ENCODE measurements around the gene ARHGEF17. TPM values are rescaled to one million over a fixed set of nuclear protein-coding genes. Genes with fewer than 3 reads are reported as not detected.

Gene ARHGEF17
- total RNA-seq, 1 experiment from 2014 or later = 9.8 TPM

DNA sequence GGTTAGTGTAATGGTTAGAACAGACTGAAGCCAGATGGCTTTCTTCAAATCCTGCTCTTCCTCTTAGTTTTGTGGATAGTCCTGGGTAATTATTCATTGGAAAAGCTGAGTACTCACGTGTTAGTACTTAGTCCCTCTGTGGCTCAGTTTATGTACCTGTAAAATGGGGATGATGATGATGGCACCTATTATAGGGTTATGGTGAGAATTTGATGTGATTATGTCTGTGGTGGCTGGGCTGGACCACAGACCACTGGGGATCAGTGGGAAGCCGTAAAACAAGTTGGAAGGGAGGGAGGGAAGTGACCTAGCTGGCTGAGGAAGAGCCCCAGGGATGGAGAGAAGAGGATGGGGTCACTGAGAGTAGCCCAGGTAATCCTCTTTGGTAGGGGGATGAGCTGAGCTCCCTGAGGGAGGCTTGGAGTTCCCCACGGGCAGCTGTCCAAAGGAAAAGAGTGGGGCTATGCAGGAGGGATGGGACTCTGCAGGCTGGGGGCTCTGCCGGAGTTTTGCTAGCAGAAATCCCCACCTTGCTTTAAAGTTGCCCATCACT is 19.8 kb downstream of the ARHGEF17 start:
- no peak for DNase-seq (ENCODE audit: low spot score)

DNA sequence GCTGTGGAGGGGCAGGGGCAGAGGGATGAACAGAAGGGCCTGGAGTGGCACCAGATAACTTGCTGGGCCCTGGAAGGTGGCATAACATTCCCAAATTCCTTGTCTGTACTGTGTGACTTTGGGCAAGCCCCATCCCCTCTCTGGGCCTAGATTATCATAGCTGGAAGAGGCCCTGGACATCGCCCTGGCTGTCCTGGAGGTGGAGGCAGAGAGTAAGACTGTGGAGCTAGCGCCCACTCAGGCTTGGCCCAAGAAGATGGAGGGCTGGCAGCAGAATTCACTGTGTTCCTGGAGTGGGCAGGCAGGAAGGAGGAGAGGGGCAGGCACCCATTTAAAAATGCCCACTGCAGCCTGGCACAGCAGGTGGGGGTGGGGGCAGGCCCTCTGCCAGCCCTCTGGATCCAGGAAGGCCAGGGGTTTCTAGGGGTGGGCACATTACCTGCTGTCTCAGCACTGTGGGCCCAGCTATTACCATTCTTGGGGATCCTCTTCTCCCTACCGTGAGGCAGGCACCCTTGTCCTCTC is 22.6 kb downstream of the ARHGEF17 start:
- DNase-seq (ENCODE audit: low spot score) = peak; percentile 42

DNA sequence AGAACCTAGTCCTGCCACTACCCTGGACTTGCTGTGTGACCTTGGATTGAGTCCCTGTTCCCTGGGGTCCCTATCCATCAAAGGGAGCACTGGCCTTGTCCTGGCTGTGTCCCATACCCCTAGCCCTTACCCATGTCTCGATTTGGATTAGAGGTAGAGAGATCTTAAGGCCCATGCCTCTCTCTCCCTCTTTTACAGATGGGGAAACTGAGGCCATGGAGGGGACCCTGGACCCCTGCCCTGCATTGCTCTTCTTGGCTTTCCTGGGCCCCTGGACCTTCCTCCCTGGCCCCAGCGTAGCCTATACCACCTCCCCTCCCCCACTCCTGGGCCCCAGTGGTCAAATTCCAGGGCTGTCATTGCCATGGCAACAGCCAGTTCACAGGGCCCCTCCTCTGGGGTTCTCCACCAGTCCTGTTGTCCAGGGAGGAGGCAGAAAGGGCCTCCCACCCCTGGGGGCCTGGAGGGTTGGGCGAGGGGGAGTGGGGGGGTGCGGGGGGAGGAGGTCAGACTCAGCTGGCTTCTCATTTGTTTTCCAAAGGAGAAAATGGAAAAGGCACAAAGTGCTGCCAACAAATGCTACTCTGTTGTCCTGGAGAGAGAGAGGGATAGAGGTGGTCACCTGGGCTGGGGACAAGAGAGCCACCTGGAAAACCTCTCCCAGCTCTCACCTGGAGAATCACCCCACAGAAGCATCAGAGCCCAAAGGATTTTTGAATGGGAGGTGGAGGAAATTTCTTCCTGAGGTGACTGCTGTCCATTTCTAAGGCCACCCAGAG is 23.3 kb downstream of the ARHGEF17 start:
- DNase-seq (ENCODE audit: low spot score) = no peak

DNA sequence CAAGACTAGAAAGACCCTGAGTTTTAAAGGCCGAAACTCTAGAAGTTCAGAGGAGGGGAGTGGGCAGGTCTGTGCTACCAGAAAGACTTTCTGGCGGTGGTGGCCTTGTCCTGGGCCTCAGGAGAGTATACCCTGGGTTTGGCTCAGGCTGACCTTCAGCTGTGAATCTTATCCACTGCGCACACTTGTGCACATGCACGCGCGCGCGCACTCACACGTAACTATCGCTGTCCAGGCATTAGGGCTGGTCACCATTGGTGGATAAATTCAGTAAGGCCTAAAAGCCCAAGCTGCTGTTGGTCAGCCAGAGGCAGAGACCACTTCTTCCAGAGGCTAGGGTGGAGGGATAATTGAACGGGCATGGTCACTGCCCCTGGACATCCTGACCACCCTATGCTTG is 25.1 kb downstream of the ARHGEF17 start:
- no peak for DNase-seq (ENCODE audit: low spot score)

DNA sequence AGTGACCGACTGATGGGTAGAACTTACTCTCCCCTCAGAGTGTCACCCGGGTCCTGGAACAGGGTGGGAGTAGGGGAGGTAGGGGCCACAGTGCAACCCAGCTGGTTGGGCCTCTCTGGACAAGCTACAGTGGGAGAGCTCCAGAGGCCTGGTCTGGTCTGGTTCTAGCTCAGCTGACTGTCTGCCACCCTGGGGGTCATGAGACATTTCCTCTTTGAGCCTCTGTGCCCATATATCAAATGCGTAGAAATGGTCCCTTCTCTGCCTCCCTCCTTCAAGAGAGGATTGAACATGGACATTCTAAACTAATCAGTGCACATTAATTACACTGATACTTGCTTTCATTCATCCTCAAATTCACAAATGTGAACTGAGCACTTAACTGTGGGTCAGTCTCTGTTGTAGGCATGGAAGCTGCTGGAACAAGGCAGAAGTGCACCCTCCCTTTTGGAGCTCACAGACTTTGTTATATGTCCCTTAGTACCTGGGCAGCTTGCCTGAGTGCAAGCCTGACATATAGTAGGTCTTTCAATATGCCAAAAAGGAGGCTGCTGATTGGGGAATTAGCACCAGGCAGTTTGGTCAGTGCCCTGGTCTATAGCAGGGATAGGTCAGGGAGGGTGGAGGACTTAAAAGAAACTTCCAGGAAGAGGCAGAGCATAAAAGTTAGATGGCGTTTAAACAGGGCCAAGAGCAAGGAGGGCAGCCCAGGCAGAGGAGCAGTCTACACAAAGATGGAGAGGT is 25.7 kb downstream of the ARHGEF17 start:
- DNase-seq (ENCODE audit: low spot score) = no peak

DNA sequence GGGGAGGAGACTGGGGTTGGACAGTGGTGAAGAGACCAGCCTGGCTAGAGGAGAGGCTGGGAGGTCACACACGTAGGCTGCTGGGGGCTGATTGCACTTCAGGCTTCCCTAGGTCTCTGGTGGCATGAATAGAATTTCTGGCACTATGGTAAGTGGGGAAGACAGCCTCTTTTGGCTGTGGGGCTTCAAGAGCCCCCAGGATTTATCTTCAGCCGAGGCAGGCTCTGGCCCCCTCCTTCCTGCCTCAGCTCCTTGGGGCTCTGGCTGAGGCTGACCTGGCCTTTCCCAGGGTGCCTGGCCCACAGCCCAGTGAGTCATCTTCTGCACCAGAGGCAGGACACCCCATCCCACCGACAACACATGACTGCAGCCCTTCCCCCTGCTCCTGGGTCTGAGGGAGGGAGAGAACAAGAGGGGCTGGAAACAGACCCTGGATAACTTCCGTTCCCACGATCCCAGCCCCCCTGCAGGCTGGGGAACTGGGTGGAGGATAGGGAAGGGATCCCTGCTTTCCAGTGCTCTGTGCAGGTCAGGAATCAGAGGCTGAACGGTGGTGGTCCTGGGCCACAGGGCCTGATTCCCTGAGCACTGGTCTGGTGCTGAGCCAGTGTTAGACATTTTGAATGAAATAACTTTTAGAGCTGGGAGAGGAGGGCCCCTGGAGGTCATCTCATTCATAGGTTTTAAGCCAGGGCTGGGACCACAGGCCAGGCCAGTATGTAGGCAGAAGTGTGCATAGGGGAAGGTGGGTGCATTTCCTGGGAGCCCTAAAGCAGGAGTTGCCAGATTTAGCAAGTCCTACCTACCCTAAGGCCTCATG is 26.5 kb downstream of the ARHGEF17 start:
- DNase-seq (ENCODE audit: low spot score) = peak; percentile 94

DNA sequence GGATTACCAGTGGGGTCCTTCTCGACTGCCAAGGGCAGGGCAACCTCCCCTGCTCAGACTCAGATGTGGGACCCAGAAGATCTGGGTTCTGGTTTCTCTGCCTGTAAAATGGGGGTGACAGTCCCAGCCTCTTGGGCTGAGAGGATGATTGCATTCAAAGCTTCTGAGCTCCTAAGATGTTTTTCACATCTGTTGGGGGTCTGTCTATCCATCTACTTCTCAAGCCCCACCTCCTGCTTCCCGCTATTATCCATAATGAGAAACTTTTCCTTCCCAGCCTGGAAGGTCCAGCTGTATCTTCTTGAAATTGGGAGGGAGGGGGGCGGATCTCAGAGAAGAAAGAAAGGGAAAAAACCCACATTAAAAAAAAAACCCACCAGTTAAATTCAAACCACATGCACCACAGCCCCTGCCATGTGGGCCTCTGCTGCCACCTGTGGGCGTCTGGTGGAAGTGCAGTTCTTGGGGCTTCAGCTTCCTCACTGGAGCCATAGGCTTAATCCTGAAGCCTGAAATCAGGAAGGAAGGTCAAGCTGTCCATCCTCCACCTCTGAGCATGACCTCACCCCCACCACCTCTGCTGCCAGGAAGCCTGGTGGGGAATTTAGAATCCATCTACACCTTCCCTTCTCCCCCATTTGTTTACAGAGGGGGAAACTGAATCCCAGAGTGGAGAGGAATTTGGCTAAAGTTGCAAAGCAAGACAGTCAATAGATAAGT is 27.3 kb downstream of the ARHGEF17 start:
- peak; percentile 82 for DNase-seq (ENCODE audit: low spot score)

DNA sequence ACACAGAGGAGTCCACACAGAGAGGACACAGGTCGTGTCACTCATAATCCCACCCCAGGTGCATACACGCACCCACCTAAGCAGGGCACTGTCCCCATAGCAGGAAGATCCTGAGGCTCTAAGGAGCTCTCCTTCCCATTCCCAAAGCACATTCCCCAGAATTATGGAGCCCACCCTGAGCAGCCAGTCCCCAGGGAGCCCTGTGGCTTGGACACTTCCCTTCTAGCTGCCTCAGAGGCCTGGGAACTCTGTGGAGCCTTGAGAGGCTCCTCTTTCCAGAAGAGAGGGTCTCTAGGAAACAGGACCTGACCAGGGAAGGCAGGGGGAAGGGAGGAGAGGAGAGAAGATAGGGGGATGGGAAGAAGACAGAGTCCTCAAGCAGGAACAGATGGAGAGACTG is 29.8 kb downstream of the ARHGEF17 start:
- no peak for DNase-seq (ENCODE audit: low spot score)

DNA sequence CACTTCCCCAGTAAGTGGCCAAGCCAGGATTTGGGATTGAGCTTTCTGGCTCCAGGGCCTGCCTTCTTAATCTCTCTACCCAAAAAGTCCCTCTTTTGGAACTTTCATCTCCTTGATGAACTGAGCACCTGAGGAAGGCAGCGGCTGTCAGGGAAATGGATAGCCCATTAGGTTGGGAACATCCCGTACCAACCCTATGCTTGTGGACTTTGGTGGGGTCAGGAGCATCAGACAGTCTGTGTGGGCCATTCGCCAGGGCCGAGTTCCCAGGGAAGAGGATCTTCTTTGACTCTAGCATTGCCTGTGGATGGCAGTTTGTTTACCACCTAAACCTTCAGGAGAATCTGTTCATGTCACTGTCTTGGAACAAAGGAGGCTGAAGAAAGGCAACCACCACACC is 30.2 kb downstream of the ARHGEF17 start:
- no peak for DNase-seq (ENCODE audit: low spot score)

DNA sequence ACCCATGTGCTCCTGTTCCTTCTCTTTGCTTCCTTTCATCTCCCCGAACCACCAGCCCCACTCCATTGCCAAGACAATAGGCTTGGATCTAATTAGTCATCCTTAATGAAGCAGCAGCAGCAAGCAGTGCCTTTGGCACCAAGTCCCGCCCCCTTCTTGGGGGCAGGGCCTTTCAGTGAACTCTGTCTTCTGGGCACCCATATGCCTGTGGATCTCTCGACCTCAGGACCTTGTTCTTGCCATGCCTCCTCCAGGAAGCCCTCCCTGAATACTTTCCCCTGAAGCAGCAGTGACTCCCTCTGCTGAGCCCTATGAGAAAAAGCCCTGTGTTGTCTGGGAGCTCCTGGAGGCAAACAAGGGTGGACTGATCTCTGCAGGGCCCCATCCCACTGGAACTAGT is 32.1 kb downstream of the ARHGEF17 start:
- DNase-seq (ENCODE audit: low spot score) = no peak

DNA sequence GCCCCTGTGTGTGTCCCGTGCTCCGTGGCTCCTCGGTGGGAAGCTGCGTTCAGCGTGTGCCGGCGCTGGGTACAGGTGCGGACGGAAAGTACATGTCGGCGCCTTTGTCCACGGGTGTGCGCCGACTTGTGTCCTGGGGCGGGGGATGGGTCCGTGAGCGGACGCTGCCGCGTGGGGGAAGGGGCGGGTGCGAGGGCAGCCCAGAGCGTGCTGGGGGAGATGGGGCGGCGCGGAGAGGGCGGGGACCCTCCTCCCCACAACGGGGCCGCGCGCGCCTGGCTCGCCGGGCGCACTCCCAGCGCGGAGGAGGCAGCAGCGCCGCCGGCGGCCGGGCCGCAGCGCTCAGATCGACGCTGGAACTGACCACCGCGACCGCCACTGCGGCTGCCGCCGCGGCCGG is 34.6 kb downstream of the ARHGEF17 start:
- no peak for DNase-seq (ENCODE audit: low spot score)

DNA sequence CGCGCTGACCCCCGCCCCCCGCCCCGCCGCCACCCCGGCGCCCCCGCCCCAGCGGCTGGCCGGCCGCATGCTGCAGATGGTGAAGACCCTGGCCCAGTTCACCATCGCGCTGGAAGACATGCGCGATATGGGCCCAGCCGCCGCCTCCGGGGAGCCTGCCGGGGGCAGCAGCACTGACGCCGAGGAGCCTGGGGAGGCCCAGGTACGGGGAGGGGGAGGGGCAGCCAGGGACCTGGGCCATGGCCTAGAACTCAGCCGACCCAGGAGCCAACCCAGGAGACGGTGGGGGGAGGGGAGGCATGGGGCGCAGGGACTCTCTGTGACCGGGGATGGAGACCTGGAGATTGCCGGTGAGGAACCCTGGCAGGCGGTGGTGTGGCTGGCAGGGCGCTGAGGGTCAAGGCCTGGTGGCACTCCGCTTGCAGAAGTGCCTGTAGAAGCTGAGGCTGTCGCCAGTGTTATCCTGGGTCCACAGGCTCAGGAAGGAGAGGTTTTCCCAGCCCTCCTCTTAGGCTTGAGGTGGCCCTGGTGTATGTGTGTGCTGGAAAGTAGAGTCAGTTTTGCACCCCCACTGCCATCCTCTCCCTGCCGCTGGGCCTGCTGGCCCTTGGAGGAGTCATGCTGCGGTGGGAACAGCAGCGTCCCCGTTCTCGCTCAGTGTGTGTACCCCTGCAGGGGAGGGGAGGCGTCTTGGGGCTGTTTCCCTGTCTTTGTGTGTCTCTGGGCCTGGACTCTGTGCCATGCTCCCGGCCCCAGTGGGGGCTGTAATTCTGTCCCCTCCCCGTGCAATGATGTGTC is 35.2 kb downstream of the ARHGEF17 start:
- DNase-seq (ENCODE audit: low spot score) = no peak

DNA sequence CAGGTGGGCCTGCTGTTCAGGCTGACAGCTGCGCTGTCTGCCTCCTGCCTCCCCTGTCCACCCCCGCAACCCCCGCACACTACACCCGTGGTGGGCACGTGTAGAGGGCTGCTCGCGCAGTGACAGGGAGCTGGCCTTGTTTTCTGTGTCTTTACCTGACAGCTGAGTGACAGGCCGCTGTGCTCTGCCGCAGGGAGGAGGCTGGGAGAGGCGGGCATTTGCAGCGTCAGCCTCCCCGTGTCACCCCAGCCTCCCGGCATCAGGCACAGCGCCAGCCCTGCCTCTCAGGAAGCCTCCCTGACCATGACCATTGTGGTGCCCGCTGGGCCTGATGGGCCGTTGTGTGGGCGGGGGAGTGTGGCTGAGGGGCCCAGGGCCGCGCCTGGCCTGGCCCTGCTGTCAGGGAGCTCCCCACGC is 36.1 kb downstream of the ARHGEF17 start:
- DNase-seq (ENCODE audit: low spot score) = no peak

DNA sequence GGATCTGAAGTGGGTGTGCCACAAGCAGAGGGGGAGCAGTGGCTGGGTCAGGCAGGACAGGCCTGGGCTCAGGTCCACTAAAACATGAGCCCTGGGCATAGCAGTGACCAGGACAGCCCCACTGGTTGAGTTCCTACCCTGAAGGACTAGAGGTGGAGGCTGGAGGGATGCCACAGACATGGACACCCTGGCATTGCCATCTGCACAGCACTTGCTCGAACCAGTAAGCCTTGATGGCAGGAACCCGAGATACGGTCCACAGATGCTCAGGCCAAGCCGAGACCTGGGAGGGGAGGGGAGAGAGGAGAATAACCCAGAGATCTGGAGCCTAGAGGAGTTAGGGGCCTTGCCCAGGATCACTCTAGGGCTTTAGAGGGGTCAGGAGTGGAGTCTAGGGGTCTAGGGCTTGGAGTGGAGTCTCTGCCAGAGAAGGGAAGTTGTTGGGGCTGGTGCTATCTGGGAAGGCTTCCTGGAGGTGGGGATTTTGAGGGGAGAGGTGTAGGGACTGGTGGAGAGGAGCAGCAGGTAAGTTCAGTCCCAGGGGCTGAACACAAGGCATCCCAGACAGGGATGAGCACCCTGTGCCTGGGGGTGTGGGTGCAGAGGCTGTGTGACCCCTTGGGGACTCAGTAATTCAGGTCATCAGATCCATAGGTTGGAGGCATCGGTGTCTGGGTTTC is 37.5 kb downstream of the ARHGEF17 start:
- no peak for DNase-seq (ENCODE audit: low spot score)

DNA sequence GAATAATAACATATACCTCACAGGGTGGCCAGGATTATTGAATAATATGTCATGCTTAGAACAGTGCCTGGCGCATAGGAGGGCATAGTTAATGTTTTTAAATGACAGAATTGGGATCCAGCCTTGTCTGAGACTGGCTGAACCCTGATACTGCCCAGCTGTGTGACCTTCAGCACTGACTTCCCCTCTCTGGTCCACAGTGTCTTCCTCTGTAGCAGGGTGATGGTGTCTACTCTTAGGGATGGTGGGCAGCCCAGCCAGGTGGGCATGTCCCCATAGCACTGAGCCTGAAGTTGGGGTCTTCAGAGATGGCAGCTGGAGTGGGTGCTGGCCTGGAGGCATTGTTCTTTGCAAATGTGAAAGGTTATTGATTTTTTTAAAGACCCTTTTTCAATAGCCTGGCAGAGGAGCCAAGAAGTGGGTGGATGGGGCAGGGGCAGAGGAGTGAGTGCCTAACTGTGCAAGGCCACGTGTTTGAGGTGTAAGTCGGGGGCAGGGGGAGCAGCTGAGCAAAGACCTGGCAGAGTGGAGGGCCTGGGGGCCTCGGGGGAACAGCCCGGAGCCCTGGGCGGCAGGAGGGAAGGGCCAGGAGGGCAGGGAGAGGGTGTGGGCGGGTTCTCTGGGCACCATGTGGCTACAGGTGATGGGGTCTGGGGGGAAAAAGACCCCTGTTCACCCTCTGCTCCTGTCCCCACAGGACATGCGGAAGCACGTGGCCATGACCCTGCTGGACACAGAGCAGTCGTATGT is 38.3 kb downstream of the ARHGEF17 start:
- no peak for DNase-seq (ENCODE audit: low spot score)

DNA sequence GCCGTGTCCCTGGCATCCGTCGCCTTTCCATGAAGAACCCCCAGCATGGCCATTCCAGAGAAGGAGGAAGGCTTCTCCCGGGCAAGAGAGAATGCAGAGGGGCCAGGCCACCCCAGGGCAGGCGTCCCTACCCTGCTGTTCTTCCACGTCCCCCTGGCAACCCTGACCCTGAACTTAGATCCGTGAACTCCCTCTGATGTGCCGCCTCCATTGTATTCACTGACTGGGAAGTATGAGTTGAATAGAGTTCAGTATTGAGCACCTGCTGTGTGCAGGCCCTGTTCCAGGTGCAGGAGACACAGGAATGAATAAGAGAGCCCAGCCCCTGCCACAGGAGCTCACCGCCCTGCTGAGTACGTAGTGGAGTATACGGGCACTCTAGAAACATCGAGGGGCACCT is 39.0 kb downstream of the ARHGEF17 start:
- DNase-seq (ENCODE audit: low spot score) = no peak

DNA sequence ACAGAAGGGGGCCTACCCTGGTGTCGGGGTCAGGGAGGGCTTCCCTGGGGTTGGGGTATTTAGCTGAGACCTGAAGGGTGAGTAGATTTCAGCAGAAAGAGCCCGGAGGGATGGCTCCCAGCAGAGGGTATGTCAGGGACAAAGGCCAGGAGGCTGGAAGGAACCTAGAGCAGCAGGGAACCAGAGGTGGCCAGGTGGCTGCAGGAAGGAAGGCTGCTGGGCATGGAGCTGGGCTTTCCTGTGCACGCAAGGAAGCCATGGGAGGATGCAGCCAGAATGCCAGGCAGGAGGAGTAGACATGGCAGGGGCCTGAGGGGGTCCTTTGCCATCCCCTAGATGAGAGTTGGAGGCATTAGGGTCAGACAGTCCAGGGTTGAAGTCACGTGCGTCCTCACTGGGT is 40.8 kb downstream of the ARHGEF17 start:
- DNase-seq (ENCODE audit: low spot score) = no peak

DNA sequence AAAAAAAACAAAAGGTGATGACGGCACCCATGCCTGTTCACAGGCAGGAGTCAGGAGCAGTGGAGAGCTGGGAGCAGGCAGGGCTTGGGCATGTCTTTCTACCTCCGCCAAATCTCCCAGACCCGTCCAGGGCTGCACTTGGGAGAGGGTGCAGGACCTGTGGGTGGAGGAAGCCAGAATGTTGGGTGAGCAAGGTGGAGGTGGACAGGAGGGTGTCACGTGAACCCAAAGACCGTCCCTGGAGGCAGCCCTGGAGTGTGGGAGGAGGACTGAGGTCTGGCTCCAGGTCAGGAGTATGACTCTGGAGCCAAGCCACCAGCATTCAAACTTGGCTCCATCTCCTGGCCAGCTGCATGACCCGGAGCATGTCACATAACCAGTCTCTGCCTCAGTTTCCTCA is 41.6 kb downstream of the ARHGEF17 start:
- no peak for DNase-seq (ENCODE audit: low spot score)

All from A172 (cell line).